Ishikawa (cell line): ENCODE measurements around the gene SSBP3.

Experiments used
- CEBPB ChIP-seq: IDR thresholded peaks from 2 replicates; pipeline ENCODE4 v1.6.1; 2012
- CREB1 ChIP-seq: IDR thresholded peaks from 2 replicates; pipeline ENCODE4 v1.6.1; 2012; ENCODE audit warnings: low read depth
- EGR1 ChIP-seq: IDR thresholded peaks from 2 replicates; pipeline ENCODE4 v1.6.1; 2012
- EP300 ChIP-seq: IDR thresholded peaks from 2 replicates; pipeline ENCODE4 v1.6.1; 2012; ENCODE audit warnings: borderline replicate concordance
- FOXM1 ChIP-seq: IDR thresholded peaks from 2 replicates; pipeline ENCODE4 v1.6.1; 2012; ENCODE audit warnings: low read depth, borderline replicate concordance
- MAX ChIP-seq: IDR thresholded peaks from 2 replicates; pipeline ENCODE4 v1.6.1; 2012
- NFIC ChIP-seq: IDR thresholded peaks from 2 replicates; pipeline ENCODE4 v1.6.1; 2012
- RAD21 ChIP-seq: IDR thresholded peaks from 2 replicates; pipeline ENCODE4 v1.6.1; 2012; ENCODE audit warnings: low read depth
- REST ChIP-seq: IDR thresholded peaks from 2 replicates; pipeline ENCODE4 v1.6.1; 2012; ENCODE audit warnings: low read depth, mild to moderate bottlenecking
- TAF1 ChIP-seq: IDR thresholded peaks from 2 replicates; pipeline ENCODE4 v1.6.1; 2012; ENCODE audit warnings: low read depth, mild to moderate bottlenecking
- TCF12 ChIP-seq: IDR thresholded peaks from 2 replicates; pipeline ENCODE4 v1.6.1; 2012; ENCODE audit warnings: low read depth
- TEAD4 ChIP-seq: IDR thresholded peaks from 2 replicates; pipeline ENCODE4 v1.6.1; 2012
- YY1 ChIP-seq: IDR thresholded peaks from 2 replicates; pipeline ENCODE4 v1.6.1; 2012; ENCODE audit warnings: low read depth
- ZBTB7A ChIP-seq: IDR thresholded peaks from 2 replicates; pipeline ENCODE4 v1.6.1; 2012; ENCODE audit warnings: low read depth
- TF ChIP-seq, protein P1 (sequence below): IDR thresholded peaks from 2 replicates; pipeline ENCODE4 v1.6.1; 2012

The SSBP3 gene

DNA sequence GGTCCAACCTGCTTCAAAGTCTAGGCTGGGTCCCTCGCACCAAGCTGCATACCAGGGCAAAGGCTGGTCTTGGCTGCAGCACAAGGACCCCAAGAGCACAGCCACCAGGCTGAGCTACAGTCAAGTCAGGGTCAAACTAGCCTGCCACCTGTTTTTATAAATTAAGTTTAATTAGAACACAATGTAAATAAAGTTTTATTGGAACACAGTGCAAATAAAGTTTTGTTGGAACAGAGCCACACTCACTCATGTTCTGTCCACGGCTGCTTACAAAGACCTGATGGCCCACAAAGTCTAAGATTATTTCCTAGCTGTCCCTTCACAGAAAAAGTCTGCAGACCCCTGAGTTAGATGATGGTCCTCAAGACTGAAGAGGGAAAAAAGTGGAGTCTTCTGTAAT, 140.0 kb downstream of the SSBP3 start:
- TF ChIP-seq EGR1 (no peak), REST (no peak), ZBTB7A (no peak), CREB1 (no peak), FOXM1 (no peak), NFIC (no peak), MAX (no peak), TCF12 (no peak), CEBPB (no peak), TAF1 (no peak), YY1 (no peak)
- TF ChIP-seq, protein P1, sequence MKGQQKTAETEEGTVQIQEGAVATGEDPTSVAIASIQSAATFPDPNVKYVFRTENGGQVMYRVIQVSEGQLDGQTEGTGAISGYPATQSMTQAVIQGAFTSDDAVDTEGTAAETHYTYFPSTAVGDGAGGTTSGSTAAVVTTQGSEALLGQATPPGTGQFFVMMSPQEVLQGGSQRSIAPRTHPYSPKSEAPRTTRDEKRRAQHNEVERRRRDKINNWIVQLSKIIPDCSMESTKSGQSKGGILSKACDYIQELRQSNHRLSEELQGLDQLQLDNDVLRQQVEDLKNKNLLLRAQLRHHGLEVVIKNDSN = no peak

- TF ChIP-seq CEBPB (no peak), FOXM1 (no peak), TAF1 (no peak), REST (no peak), YY1 (no peak), EGR1 (no peak), ZBTB7A (no peak), RAD21 (no peak), TEAD4 (no peak), CREB1 (no peak), TCF12 (no peak), MAX (no peak)
- TF ChIP-seq, protein P1 = no peak
These were observed 140.5 kb downstream of the SSBP3 start for GRCh38 chr1:54265659-54266058.

- TF ChIP-seq NFIC = no peak
These were observed 141.1 kb downstream of the SSBP3 start for GRCh38 chr1:54265126-54265525.

DNA sequence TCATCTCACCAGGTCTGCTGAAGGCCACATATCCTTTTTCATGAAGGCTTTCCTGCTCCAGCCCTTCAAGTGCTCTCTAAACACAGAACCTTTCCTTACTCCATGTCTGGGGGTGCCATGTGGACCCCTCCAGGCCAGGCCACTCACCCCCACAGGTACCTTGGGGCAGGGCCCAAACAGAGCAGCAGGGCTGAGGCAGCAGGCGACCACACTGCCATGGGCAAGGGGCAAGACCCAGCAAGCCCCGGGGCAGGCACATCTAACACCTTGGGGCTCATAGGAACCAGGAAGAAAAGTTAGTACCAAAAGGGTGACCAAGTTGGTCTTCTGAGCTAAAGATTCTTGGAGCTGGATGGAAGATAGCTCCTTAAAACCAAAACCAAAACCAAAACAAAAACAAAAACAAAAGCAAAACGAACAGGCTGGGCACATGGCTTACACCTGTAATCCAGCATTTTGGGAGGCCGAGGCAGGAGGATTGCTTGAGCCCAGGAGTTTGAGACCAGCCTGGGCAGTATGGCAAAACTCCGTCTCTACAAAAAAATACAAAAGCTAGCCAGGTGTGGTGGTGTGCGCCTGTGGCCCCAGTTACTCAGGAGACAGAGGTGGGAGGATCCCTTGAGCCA, 142.5 kb downstream of the SSBP3 start:
- TF ChIP-seq, protein P1 = no peak
- TF ChIP-seq EGR1 = no peak
- no peak for TF ChIP-seq RAD21
- TF ChIP-seq REST = no peak
- no peak for TF ChIP-seq TCF12
- TF ChIP-seq TEAD4 = no peak
- TF ChIP-seq TAF1 = no peak
- TF ChIP-seq FOXM1 = no peak
- TF ChIP-seq MAX = no peak
- TF ChIP-seq CEBPB = no peak
- no peak for TF ChIP-seq YY1
- TF ChIP-seq CREB1 = no peak

DNA sequence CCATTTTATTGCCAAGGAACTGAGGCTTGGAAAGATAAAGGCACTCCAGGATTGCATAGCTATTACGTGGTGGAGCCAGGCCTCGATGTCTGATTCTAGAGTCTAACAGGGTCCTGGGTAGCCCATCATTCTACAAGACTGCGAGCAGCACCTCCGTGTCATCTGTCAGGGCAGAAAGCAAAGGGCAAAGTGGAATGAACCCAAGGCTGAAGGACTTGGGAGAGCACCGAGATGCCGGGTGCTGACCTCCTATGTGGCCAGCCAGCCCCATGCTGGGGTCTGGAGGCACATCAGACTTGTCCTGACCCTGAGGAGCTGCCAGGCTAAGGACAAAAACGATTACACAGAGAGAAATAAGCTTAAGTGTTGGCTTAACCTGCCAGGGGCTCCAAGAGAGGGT, 143.9 kb downstream of the SSBP3 start:
- no peak for TF ChIP-seq TAF1
- TF ChIP-seq MAX = no peak
- no peak for TF ChIP-seq CREB1
- no peak for TF ChIP-seq EP300
- no peak for TF ChIP-seq EGR1
- no peak for TF ChIP-seq RAD21
